Natural killer cell (primary cell): ENCODE data around the gene EPC1. TPM values are rescaled to one million over a fixed set of nuclear protein-coding genes. Genes with fewer than 3 reads are reported as not detected.
A peak's percentile ranks its signal among the peaks of the same experiment; 100 is the strongest.
"Not testable (repeated sequence)": the region's sequence is repeated elsewhere in the genome, so short reads cannot be mapped to it uniquely, and the experiment has no call there.

ENCODE experiments used
- ATAC-seq, 3 donors: fragments of 150-1000 bp in 2 of 3; fragments of 200-7000 bp in 1 of 3; cut with Tn5 transposase; 1 replicate in 1 of 3; 2 replicates in 2 of 3; pipeline ENCODE4 v1.10.0; 2021; ENCODE audit warnings: mild to moderate bottlenecking in 2 of 3, moderate library complexity in 2 of 3
- DNase-seq, 2 donors: peaks; one replicate each; pipeline versions ENCODE4 v3.0.0 to v3.0.0-alpha.2; 2013 to 2021; ENCODE audit warnings: mixed read lengths in 1 of 2
- H3K27ac ChIP-seq: one replicate; pipeline ENCODE4 v1.5.1; 2013; ENCODE audit warnings: mild to moderate bottlenecking, low read length
- H3K27me3 ChIP-seq: one replicate; pipeline ENCODE4 v1.6.1; 2013; ENCODE audit warnings: low read length; ENCODE audit not compliant: control insufficient read depth, insufficient read depth
- H3K36me3 ChIP-seq: one replicate; pipeline ENCODE4 v1.6.1; 2013; ENCODE audit warnings: low read length; ENCODE audit not compliant: control insufficient read depth, insufficient read depth
- H3K4me1 ChIP-seq: one replicate; pipeline ENCODE4 v1.6.1; 2013; ENCODE audit warnings: low read length; ENCODE audit not compliant: control insufficient read depth, insufficient read depth
- H3K4me3 ChIP-seq: one replicate; pipeline ENCODE4 v1.5.1; 2013; ENCODE audit warnings: low read length
- H3K9me3 ChIP-seq: one replicate; pipeline ENCODE4 v1.6.1; 2013; ENCODE audit warnings: low read length; ENCODE audit not compliant: control insufficient read depth, insufficient read depth
- H3K27ac Mint-ChIP-seq, 2 donors: one replicate each; pipeline ENCODE4 v1.8.0; 2022; ENCODE audit warnings: mild to moderate bottlenecking in 2 of 2, mixed read lengths in 2 of 2, moderate library complexity in 1 of 2
- H3K27me3 Mint-ChIP-seq, 2 donors: one replicate each; pipeline ENCODE4 v1.8.0; 2022; ENCODE audit warnings: low read depth in 2 of 2, mixed read lengths in 2 of 2
- H3K36me3 Mint-ChIP-seq: one replicate; pipeline ENCODE4 v1.8.0; 2022; ENCODE audit warnings: mixed read lengths
- H3K4me1 Mint-ChIP-seq, 2 donors: one replicate each; pipeline ENCODE4 v1.8.0; 2022; ENCODE audit warnings: mixed read lengths in 2 of 2
- H3K4me3 Mint-ChIP-seq: one replicate; pipeline ENCODE4 v1.8.0; 2022; ENCODE audit warnings: mild to moderate bottlenecking, moderate library complexity, mixed read lengths
- H3K9me3 Mint-ChIP-seq, 2 donors: one replicate each; pipeline ENCODE4 v1.8.0; 2022; ENCODE audit warnings: mixed read lengths in 2 of 2
- CTCF ChIP-seq: fragments of 200-600 bp; IDR thresholded peaks from one replicate; pipeline ENCODE4 v1.8.0; 2022; ENCODE audit warnings: antibody characterized with exemption
- WGBS: methylation state at CpG from one replicate; pipeline ENCODE4 v1.1.7; 2013; ENCODE audit warnings: missing lambda C conversion rate; ENCODE audit not compliant: insufficient coverage; 5-methylcytosine and 5-hydroxymethylcytosine counted together
- intact Hi-C: fragments of 100-400 bp; cut with micrococcal nuclease; formaldehyde crosslinking; loops from one replicate; pipeline ENCODE4 v1.14.2; 2022
- total RNA-seq, 4 donors: library from RNA; stranded (reverse); fragments of 120-200 nt in 1 of 4; gene quantifications; one replicate each; pipeline versions ENCODE4 v1.2.3 to v1.2.4, GENCODE V29; 2013 to 2022

Gene EPC1
- 100 to 1,000 TPM; 155 to 178 (median 161) TPM for total RNA-seq
- 125 TPM for total RNA-seq (2013)

DNA sequence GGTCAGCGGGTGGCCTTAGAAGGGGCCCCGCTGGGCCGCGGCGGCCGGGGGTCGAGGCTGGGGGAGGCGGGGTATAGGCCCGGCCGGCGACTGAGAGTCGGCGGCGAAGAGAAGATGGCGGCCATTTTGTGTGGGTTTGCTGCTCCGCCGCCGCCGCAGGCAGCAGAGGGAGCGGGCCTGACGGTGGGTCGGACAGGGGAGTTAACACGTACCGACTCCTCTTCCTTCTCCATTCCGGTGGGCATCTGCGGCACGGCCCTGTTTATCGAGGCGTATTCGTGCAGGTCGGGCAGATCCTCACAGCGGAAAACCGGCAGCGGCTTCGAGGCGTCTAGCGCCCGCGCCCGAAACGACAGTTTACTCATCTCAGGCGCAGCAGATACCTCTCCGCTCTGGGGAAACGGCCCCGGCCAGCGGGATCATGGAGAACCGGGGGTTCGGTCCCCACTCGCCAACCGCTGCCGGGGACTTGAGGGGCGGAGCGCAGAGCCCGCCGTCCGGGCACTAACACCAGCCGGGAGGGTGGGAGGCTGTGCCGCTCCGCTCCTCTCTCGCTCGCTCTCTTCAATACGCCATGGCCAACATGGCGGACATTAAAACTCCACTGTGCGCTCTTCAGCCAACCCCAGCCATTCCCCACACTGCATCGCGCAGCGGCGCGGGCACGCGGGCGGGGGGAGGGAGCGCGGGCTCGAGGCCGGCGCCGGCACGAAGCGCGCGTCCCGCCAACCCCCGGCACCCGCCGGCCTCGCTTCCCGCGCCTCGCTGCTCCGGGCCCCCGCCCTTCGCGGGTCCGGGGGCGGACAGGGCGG lies at the start of gene EPC1:
TSS of gene EPC1 (minus strand) at position 608 of the 812 bp plus-strand sequence. CDS start at position 365, 243 bp downstream.
- intact Hi-C loops: loop anchor here (1.0 to 10.0 kb wide), 5 partner anchors 14 to 292 kb away; partner anchors contain the start of gene KIF5B
- Histone ChIP-seq H3K27ac (peak within 1 kb of the TSS; percentile 95), H3K27me3 (no peaks in the 10 kb centered on the region), H3K4me1 (peaks cover 11% of the 10 kb centered on the region), H3K4me3 (peak within 1 kb of the TSS; percentile 85), H3K9me3 (no peaks in the 10 kb centered on the region), H3K36me3 (peaks cover 13% of the 10 kb centered on the region)
- Mint-ChIP-seq H3K4me1 (peaks cover 51 to 64% of the 10 kb centered on the region in 2 donors), H3K27ac (peak within 1 kb of the TSS; percentile 95 to 99), H3K36me3 (no peaks in the 10 kb centered on the region), H3K9me3 (no peaks in the 10 kb centered on the region), H3K27me3 (no peaks in the 10 kb centered on the region), H3K4me3 (peak within 1 kb of the TSS; percentile 95)
- DNase-seq (peak; percentile 85 to 96), ATAC-seq (peak; percentile 76 to 90 (median 78))
- TF ChIP-seq CTCF: no peak
- under 1% methylated on average over 97 of the region's 97 CpGs for WGBS

DNA sequence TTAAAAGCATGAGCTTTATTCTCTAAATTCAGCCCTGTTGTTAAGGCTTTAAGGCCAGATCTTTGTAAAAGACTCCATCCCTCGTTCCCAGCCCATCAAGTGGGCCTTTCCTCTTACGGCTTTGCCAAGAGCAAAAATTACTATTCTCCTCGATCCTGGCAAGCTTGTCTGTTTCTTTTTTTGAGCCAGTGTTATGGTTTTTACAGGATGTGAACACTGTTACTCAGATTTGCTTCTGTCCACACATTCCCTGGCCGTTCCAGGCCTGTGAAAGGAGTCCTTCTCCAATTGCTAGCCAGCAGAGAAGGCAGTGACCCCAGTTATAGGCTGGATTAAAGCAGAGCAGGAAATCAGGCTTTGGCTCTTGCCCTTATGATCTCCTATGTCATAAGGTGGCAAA lies 47.0 kb upstream of the EPC1 start:
- no peak for ATAC-seq
- no peaks in the 10 kb centered on the region for H3K36me3 ChIP-seq
- no peaks in the 10 kb centered on the region for H3K9me3 Mint-ChIP-seq
- H3K36me3 Mint-ChIP-seq: no peaks in the 10 kb centered on the region
- H3K9me3 ChIP-seq: no peaks in the 10 kb centered on the region
- no peak overlapping the region for H3K27ac ChIP-seq
- DNase-seq: no peak
- no peaks in the 10 kb centered on the region for H3K4me1 Mint-ChIP-seq
- intact Hi-C loops: no loop called here
- H3K4me1 ChIP-seq: no peaks in the 10 kb centered on the region
- no peak overlapping the region for H3K4me3 Mint-ChIP-seq
- TF ChIP-seq CTCF: no peak
- no peaks in the 10 kb centered on the region for H3K27me3 ChIP-seq
- peaks cover 0 to 3% of the 10 kb centered on the region in 2 donors for H3K27me3 Mint-ChIP-seq
- H3K4me3 ChIP-seq: no peak overlapping the region
- no peak overlapping the region for H3K27ac Mint-ChIP-seq
- 81% methylated on average over 4 of the region's 4 CpGs for WGBS

DNA sequence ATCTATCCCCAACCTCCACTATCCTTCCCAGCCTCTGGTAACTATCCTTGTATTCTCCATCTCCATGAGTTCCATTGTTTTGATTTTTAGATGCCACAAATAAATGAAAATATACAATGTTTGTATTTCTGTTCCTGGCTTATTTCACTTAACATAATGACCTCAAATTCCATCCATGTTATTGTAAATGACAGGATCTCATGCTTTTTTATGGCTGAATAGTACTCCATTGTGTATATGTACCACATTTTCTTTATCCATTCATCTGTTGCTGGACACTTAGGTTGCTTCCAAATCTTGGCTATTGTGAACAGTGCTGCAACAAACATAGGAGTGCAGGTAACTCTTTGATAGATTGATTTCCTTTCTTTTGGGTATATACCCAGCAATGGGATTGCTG lies 45.3 kb upstream of the EPC1 start:
- H3K36me3 ChIP-seq, DNase-seq, H3K27ac Mint-ChIP-seq, H3K4me1 Mint-ChIP-seq, H3K4me1 ChIP-seq, H3K27ac ChIP-seq, H3K4me3 Mint-ChIP-seq, H3K9me3 Mint-ChIP-seq, intact Hi-C loops, H3K4me3 ChIP-seq, H3K9me3 ChIP-seq, ATAC-seq, H3K27me3 ChIP-seq, H3K36me3 Mint-ChIP-seq, H3K27me3 Mint-ChIP-seq: not testable (repeated sequence)

GRCh38 chr10:32390193-32390592 lies 43.2 kb upstream of the EPC1 start:
- ATAC-seq (no peak), DNase-seq (no peak)
- Mint-ChIP-seq H3K36me3 (no peaks in the 10 kb centered on the region), H3K9me3 (no peaks in the 10 kb centered on the region), H3K4me1 (peaks cover 8 to 9% of the 10 kb centered on the region in 2 donors), H3K27ac (no peak overlapping the region), H3K27me3 (peaks cover 0 to under 1% of the 10 kb centered on the region in 2 donors), H3K4me3 (no peak overlapping the region)
- Histone ChIP-seq H3K27ac (no peak overlapping the region), H3K9me3 (no peaks in the 10 kb centered on the region), H3K36me3 (no peaks in the 10 kb centered on the region), H3K4me1 (no peaks in the 10 kb centered on the region), H3K27me3 (no peaks in the 10 kb centered on the region), H3K4me3 (no peak overlapping the region)
- WGBS: 93% methylated on average over 3 of the region's 3 CpGs
- no peak for TF ChIP-seq CTCF
- intact Hi-C loops: no loop called here
